Osteoblast (primary cell): ENCODE measurements around the gene SHC1. TPM values are rescaled to one million over a fixed set of nuclear protein-coding genes. Genes with fewer than 3 reads are reported as not detected.
"Not testable (repeated sequence)": the region's sequence is repeated elsewhere in the genome, so short reads cannot be mapped to it uniquely, and the experiment has no call there.

Experiments
- DNase-seq: peaks from one replicate; pipeline ENCODE4 v3.0.0; 2011; ENCODE audit warnings: low spot score, mixed read lengths; ENCODE audit not compliant: insufficient read length; ENCODE audit errors: missing footprints
- H2AFZ ChIP-seq: 2 replicates; pipeline ENCODE4 v1.6.0; 2011; ENCODE audit warnings: mild to moderate bottlenecking, low read length
- H3K27ac ChIP-seq: 2 replicates; pipeline ENCODE4 v1.5.1; 2011; ENCODE audit warnings: mild to moderate bottlenecking, low read depth, low read length, moderate library complexity
- H3K27me3 ChIP-seq: 2 replicates; pipeline ENCODE4 v1.6.0; 2012; ENCODE audit warnings: mild to moderate bottlenecking, control low read depth, inconsistent platforms, low read length, moderate library complexity; ENCODE audit not compliant: insufficient read depth
- H3K36me3 ChIP-seq: 2 replicates; pipeline ENCODE4 v1.5.1; 2011; ENCODE audit warnings: mild to moderate bottlenecking, low read length, control low read depth, moderate library complexity; ENCODE audit not compliant: insufficient read depth
- H3K4me1 ChIP-seq: 2 replicates; pipeline ENCODE4 v1.5.1; 2011; ENCODE audit warnings: mild to moderate bottlenecking, low read length, control low read depth, moderate library complexity; ENCODE audit not compliant: insufficient read depth
- H3K4me2 ChIP-seq: 2 replicates; pipeline ENCODE4 v1.6.0; 2011; ENCODE audit warnings: mild to moderate bottlenecking, low read length; ENCODE audit not compliant: insufficient read depth
- H3K4me3 ChIP-seq: fragments of 200-600 bp; sonication (generic); 3 replicates; pipeline ENCODE4 v1.5.1; 2012; ENCODE audit warnings: mild to moderate bottlenecking, low read length, inconsistent platforms; ENCODE audit not compliant: insufficient read depth
- H3K79me2 ChIP-seq: 2 replicates; pipeline ENCODE4 v1.6.0; 2012; ENCODE audit warnings: mild to moderate bottlenecking, low read length, control low read depth, inconsistent platforms; ENCODE audit not compliant: insufficient read depth
- H3K9me3 ChIP-seq: 2 replicates; pipeline ENCODE4 v1.5.1; 2011; ENCODE audit warnings: low read depth, low read length, control low read depth
- H4K20me1 ChIP-seq: 2 replicates; pipeline ENCODE4 v1.6.0; 2012; ENCODE audit warnings: mild to moderate bottlenecking, low read length, control low read depth; ENCODE audit not compliant: insufficient read depth
- CTCF ChIP-seq: IDR thresholded peaks from 2 replicates; pipeline ENCODE4 v1.5.1; 2011; ENCODE audit warnings: mild to moderate bottlenecking, low read depth, low read length, moderate library complexity; ENCODE audit errors: extremely low read depth
- total RNA-seq: library from RNA; depleted of rRNA; stranded (reverse); fragments of >200 nt; gene quantifications from 2 replicates; pipeline ENCODE4 v1.2.3, GENCODE V29; 2012

SHC1 gene
- total RNA-seq, 1 donor = 230 TPM

DNA sequence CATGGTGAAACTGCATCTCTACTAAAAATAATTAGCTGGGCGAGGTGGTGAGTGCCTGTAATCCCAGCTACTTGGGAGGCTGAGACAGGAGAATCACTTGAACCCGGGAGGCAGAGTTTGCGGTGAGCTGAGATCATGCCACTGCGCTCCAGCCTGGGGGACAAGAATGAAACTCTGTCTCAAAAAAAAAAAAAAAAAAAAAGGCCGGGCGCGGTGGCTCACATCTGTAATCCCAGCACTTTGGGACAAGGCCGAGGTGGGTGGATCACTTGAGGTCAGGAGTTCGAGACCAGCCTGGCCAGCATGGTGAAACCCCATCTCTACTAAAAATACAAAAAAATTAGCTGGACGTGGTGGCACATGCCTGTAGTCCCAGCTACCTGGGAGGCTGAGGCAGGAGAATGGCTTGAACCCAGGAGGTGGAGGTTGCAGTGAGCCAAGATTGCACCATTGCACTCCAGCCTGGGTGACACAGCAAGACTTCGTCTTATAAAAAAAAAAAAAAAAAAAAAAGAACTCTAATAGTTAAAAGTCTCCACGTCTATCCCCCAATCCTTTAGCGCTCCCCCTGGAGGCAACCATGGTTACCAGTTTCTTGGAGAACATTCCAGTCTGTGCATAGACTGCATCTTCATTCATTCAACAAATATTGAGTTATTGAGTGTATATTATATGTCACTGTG lies 24.9 kb upstream of the SHC1 start:
- H2AFZ ChIP-seq, H3K9me3 ChIP-seq, H3K4me3 ChIP-seq, H3K4me2 ChIP-seq, H3K27me3 ChIP-seq, H3K27ac ChIP-seq, H3K79me2 ChIP-seq, H4K20me1 ChIP-seq, H3K36me3 ChIP-seq: not testable (repeated sequence)
- peaks cover 15% of the 10 kb centered on the region for H3K4me1 ChIP-seq
- peak; percentile 95 for DNase-seq
- peak; percentile 58 for TF ChIP-seq CTCF

DNA sequence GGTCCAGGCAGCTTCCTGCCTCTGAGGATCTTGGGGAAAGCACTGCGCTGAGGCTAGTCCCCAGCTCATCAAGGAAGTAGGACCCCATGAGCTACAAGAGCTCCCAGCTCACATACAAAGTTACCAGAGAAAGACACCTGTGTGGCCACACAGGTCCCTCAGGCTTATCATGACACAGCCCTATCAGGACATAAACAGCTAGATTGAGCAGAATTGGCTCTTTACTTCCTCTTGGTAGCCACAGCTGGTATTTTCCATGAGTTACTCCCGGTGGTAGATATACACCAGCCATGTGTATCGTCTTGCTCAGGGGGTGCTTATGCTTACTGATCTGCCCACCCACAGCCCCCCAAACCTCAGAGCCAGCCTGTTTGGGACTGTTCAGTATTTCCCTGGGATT lies 24.0 kb upstream of the SHC1 start:
- peaks cover 11% of the 10 kb centered on the region for H3K36me3 ChIP-seq
- peaks cover under 1% of the 10 kb centered on the region for H3K79me2 ChIP-seq
- DNase-seq = peak; percentile 59
- peaks cover 7% of the 10 kb centered on the region for H3K4me1 ChIP-seq
- H3K27ac ChIP-seq = no peak overlapping the region
- no peak overlapping the region for H2AFZ ChIP-seq
- H3K9me3 ChIP-seq = no peaks in the 10 kb centered on the region
- TF ChIP-seq CTCF = no peak
- no peak overlapping the region for H3K4me2 ChIP-seq
- H3K4me3 ChIP-seq = no peak overlapping the region
- H4K20me1 ChIP-seq = no peaks in the 10 kb centered on the region
- H3K27me3 ChIP-seq = no peaks in the 10 kb centered on the region

DNA sequence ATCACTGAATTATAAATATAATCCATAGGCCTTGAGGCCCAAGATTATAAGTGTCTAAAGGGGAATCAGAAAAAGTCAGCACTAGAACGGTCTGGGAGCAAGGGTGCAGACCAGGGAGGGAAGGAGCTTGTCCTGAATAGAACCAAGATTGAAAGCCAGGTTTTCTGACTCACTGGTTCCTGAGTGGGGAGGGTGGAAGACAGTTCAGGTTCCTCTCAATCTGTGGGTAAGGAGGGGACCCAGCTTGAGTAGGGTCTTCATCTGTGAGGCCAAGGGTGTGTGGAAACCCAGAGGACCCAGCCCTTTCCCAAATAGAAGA lies 23.7 kb upstream of the SHC1 start:
- Histone ChIP-seq H3K27ac (no peak overlapping the region), H2AFZ (no peak overlapping the region), H3K36me3 (peaks cover 14% of the 10 kb centered on the region), H3K79me2 (peaks cover 4% of the 10 kb centered on the region), H3K27me3 (no peaks in the 10 kb centered on the region), H3K4me2 (no peak overlapping the region), H4K20me1 (no peaks in the 10 kb centered on the region), H3K9me3 (no peaks in the 10 kb centered on the region), H3K4me1 (peaks cover 5% of the 10 kb centered on the region), H3K4me3 (no peak overlapping the region)
- peak; percentile 68 for DNase-seq
- no peak for TF ChIP-seq CTCF

- Histone ChIP-seq H3K36me3 (peaks cover 19% of the 10 kb centered on the region), H3K4me3 (no peak within 1 kb of the TSS), H3K27ac (no peak within 1 kb of the TSS), H2AFZ (no peak within 1 kb of the TSS), H3K79me2 (peaks cover 8% of the 10 kb centered on the region), H4K20me1 (no peaks in the 10 kb centered on the region), H3K9me3 (no peaks in the 10 kb centered on the region), H3K27me3 (no peaks in the 10 kb centered on the region), H3K4me2 (no peak within 1 kb of the TSS), H3K4me1 (peaks cover under 1% of the 10 kb centered on the region)
- DNase-seq = peak; percentile 66
- no peak for TF ChIP-seq CTCF
Measured at GRCh38 chr1:154993572-154994268, 23.2 kb upstream of the SHC1 start, which contains the start of gene LENEP. TSS of gene LENEP (plus strand) at chr1:154993586. CDS start at chr1:154993608, 22 bp downstream.
